HG02884 (cell line): ENCODE measurements around the gene TTC28.

Experiments used
- ATAC-seq: cut with Tn5 transposase; IDR thresholded peaks from one replicate; pipeline ENCODE4 v1.9.1; 2021; ENCODE audit warnings: mild to moderate bottlenecking, moderate library complexity; ENCODE audit not compliant: unreplicated experiment

Gene TTC28

DNA sequence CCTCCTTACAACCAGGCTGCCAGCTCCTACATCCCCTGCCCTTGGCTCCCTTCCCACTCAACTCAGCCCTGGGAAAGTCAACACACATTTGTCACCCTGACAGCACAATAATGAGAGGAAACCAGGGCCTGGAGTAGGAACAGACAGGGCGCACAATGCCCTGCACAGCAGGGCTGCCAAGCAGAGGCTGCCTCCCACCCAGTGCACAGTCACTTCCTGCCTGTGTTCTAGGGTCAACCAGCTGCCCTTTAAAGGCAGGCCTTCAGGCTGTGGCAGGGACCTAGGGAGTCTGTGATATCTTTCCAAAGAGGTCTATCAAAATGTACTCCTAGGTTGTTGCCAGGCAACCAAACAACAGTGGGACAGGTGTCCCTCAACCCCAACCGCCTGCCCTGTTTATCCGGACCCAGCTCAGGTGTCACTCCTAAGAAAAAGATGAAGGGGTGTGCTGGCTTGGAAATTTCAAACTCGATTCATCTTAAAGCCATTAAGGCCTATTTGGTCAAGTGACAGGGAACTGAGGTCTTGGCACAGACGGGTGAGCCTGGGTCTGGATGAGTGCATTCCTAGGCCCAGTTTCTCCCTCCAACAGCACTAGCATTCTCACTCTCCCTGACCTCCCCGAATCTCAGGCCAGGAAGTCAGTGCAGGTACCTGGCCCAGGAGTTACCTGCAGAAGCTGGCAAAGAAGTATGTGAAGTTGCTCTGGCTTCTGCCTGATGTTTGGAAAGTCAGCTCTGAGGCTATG lies 650.3 kb downstream of the TTC28 start:
- no peak for ATAC-seq

- ATAC-seq, result no peak
These were observed 651.9 kb downstream of the TTC28 start for GRCh38 chr22:28027453-28028448.

DNA sequence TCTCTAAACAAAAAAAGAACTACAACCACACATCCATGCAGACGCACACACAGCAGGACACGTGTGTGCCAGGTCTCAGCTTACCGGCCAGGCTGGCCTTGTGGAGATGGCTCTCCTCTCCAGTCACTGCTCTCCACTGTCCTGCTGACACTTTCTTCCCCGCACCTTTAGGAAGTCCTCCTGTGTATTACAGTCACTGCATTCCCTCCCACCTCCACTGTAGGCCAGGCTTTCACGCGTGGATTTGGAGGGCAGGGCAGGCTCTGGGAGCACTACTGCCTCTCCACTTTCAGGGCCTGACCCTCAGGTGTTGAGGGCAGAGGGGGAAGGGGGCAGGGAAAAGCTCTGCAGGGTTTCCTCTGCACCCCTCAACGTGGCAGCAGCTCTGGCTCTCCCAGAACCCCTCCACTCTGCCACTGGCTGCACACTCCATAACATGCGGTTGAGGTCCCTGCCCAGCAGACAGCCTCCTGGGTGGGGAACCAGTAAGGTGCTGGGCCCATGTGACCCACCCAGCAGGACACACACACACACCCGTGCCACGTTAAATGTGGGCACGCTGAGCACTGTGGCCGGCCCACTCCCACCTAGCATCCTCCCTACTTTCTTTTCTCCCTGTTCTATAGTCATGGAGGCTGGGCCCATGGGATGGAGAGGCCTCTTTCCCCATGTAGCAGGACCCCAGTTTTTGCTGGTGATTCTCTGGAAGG lies 653.6 kb downstream of the TTC28 start:
- no peak for ATAC-seq

GRCh38 chr22:28025333-28025732 lies 654.3 kb downstream of the TTC28 start:
- ATAC-seq, result no peak

GRCh38 chr22:28024422-28024888 lies 655.2 kb downstream of the TTC28 start:
- no peak for ATAC-seq

GRCh38 chr22:28023774-28024173 lies 655.9 kb downstream of the TTC28 start:
- ATAC-seq, result no peak

DNA sequence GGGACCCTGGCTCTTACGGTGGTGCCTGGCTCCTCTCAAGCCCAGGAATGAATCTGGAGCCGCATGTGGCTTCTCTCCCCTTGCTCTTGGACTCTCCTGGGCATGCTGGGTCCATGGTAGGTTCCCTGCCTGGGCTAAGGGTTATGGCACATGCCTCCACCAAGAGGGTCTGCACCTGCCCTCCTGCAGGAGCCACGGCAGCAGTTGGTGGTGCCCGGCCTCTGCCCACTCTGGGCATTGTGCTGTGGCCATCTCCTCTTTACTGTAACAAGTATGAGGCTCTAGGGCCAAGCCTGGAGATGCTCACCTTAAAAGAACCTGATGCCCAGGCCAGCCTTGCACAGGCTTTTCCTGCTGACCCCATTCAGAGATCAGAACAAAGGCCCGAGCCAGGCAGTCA lies 656.6 kb downstream of the TTC28 start:
- ATAC-seq, result no peak

- ATAC-seq, result no peak
These were observed 657.5 kb downstream of the TTC28 start for GRCh38 chr22:28021998-28022660.

- ATAC-seq, result no peak
These were observed 658.3 kb downstream of the TTC28 start for GRCh38 chr22:28021116-28021997.

- ATAC-seq, result no peak
These were observed 659.5 kb downstream of the TTC28 start for GRCh38 chr22:28019881-28020861.

- ATAC-seq, result no peak
These were observed 660.3 kb downstream of the TTC28 start for GRCh38 chr22:28019360-28019759.

- no peak for ATAC-seq
These were observed 661.1 kb downstream of the TTC28 start for GRCh38 chr22:28018461-28018927.

DNA sequence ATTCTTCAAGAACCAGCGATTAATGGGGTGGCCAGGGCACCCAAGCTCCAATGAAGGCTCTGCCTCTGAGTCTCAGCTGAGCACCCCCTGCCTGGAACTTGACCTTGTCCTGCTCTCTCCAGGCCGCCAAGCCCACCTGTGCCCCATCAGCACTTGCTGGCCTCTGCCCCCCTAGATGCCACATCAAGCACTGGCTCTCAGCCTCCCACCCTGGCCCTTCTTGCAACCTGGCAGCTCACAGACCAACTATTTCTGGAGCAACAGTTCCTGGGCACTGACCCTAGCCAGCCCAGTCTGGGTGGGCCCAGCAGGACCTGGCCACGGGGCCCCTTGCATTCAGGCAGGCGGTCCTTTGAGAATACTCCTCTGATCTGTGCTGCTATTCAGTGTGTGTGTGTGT lies 661.8 kb downstream of the TTC28 start:
- no peak for ATAC-seq

DNA sequence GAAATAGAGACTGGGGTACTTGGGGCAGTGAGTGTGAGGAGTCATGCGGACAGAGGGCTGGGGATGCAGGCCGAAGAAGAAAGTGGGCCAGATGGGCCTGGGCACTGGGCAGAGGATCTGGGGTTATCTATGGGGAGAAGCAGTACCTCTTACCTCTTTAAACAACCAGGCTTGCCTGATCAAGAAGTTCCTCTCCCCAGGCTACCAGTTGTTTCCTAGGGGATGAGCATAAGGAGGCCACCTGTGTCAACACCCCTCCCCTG lies 662.2 kb downstream of the TTC28 start:
- no peak for ATAC-seq

DNA sequence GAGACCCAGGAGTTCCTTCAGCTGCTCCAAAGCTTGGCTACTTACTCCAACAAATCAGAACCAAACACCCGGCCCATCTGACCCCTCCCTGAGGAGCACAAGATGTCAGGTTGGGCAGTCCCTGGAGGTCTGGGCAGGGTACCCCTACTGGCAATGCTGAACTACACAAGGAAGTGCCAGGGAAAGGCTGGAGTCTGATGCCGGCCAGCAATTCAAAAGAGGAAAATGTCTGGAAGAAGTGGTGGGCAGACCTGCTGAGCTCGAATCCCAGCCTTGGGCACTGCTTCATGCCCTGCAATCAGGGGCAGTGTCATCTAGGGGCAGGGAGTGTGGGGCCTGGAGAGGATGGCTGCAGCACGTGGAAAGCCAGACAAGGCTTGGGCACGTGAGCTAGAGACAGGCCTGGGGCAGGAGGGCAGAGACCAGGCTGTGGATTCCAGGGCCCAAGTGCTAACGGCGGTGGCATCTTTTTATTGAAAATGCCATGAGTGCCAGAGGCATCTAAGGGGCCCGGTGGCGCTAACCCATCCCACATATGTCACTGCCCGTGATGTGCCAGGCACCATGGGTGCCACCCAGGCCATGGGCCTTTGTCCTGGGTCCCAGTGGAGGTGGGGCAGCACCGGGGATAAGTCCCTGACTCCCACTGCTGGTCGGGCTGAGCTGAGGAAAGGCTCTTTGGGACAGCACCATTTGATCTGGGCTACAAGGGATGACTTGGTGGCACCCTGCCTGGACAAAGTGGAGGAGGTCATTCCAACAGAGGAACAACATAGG lies 662.7 kb downstream of the TTC28 start:
- ATAC-seq, result no peak

- no peak for ATAC-seq
These were observed 663.7 kb downstream of the TTC28 start for GRCh38 chr22:28015676-28016601.

- no peak for ATAC-seq
These were observed 664.6 kb downstream of the TTC28 start for GRCh38 chr22:28015046-28015425.
